ENCODE measurements around the gene LPIN3.

Gene LPIN3

GRCh38 chr20:41352666-41353065, 12.0 kb downstream of the LPIN3 start:
- no peak for DNase-seq

- DNase-seq, result no peak
These were observed 12.9 kb downstream of the LPIN3 start for GRCh38 chr20:41353530-41353929.

GRCh38 chr20:41355192-41355591, 14.6 kb downstream of the LPIN3 start:
- no peak for DNase-seq

- no peak for DNase-seq
These were observed 15.1 kb downstream of the LPIN3 start for GRCh38 chr20:41355598-41356203.

GRCh38 chr20:41356951-41357350, 16.3 kb downstream of the LPIN3 start:
- no peak for DNase-seq

- DNase-seq, result no peak
These were observed 17.0 kb downstream of the LPIN3 start for GRCh38 chr20:41357424-41358163.

- no peak for DNase-seq
These were observed 17.6 kb downstream of the LPIN3 start for GRCh38 chr20:41358230-41358629.

GRCh38 chr20:41358717-41359116, 18.1 kb downstream of the LPIN3 start:
- no peak for DNase-seq

- no peak for DNase-seq
These were observed 19.0 kb downstream of the LPIN3 start for GRCh38 chr20:41359541-41360011.

GRCh38 chr20:41360831-41361756, 20.5 kb downstream of the LPIN3 start:
- DNase-seq, result no peak

- no peak for DNase-seq
These were observed 21.4 kb downstream of the LPIN3 start for GRCh38 chr20:41361757-41362747.

GRCh38 chr20:41362748-41363140, 22.1 kb downstream of the LPIN3 start:
- no peak for DNase-seq

- DNase-seq, result no peak
These were observed 23.0 kb downstream of the LPIN3 start for GRCh38 chr20:41363601-41364000.

GRCh38 chr20:41364236-41364855, 23.7 kb downstream of the LPIN3 start:
- no peak for DNase-seq

- no peak for DNase-seq
These were observed 24.5 kb downstream of the LPIN3 start for GRCh38 chr20:41364967-41365765.

- DNase-seq, result no peak
These were observed 25.3 kb downstream of the LPIN3 start for GRCh38 chr20:41365777-41366545.

GRCh38 chr20:41366546-41367392, 26.1 kb downstream of the LPIN3 start, which contains the start of gene EMILIN3:
TSS of gene EMILIN3 (minus strand) at chr20:41366818. CDS start at chr20:41366634, 184 bp downstream.
- DNase-seq, result no peak

GRCh38 chr20:41367393-41367695, 26.7 kb downstream of the LPIN3 start:
- no peak for DNase-seq

- no peak for DNase-seq
These were observed 27.3 kb downstream of the LPIN3 start for GRCh38 chr20:41367956-41368355.
